ENCODE measurements around the gene PARD3.

Gene PARD3

GRCh38 chr10:34403512-34403911, 411.6 kb downstream of the PARD3 start:
- no peak for DNase-seq (ENCODE audit: extremely low spot score)
- ChIA-PET POLR2A (no interaction called here), CTCF (interaction anchor here (0.9 kb wide), 1 partner anchor 9 kb away, joined by 3 read pairs; no protein-coding TSS in a partner anchor)
- no peak for TF ChIP-seq CTCF (IDR thresholded peaks at IDR 0.05; ENCODE audit: control extremely low read depth, extremely low read depth, low read depth, missing control alignments)

- no peak for TF ChIP-seq CTCF (IDR thresholded peaks at IDR 0.05; ENCODE audit: control extremely low read depth, extremely low read depth, low read depth, missing control alignments)
- ChIA-PET POLR2A (no interaction called here), CTCF (interaction anchor here (0.8 to 1.5 kb wide), 2 partner anchors 16 to 29 kb away, joined by 3 read pairs; no protein-coding TSS in a partner anchor)
- DNase-seq (ENCODE audit: extremely low spot score) = no peak
These were observed 415.0 kb downstream of the PARD3 start for GRCh38 chr10:34400075-34400474.

- TF ChIP-seq CTCF (IDR thresholded peaks at IDR 0.05; ENCODE audit: control extremely low read depth, extremely low read depth, low read depth, missing control alignments) = no peak
- ChIA-PET CTCF (no interaction called here), POLR2A (no interaction called here)
These were observed 416.1 kb downstream of the PARD3 start for GRCh38 chr10:34399013-34399412.

DNA sequence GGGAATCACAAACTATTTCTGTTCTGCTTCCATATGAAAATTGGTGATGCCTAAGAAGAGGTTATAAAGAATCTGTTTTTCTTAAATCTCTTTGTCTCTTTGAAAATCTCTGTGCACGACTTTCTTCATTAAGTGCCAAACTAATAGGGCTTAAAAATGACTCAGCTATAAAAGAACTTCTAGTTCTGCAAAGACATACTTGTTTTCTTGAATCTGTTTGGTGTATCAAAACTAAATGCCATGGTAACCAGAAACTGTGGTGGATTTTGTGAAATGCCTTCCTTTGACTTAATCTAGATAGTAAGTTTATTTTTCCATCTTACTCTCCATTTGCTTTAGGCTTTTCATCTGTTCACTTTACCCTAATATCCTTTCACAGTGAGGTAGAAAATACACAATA, 417.8 kb downstream of the PARD3 start:
- no peak for DNase-seq (ENCODE audit: extremely low spot score)
- no peak for TF ChIP-seq CTCF (IDR thresholded peaks at IDR 0.05; ENCODE audit: control extremely low read depth, extremely low read depth, low read depth, missing control alignments)
- ChIA-PET POLR2A (no interaction called here), CTCF (no interaction called here)

More at GRCh38 chr10:34399013-34399412, 416.1 kb downstream of the PARD3 start:
- no peak for DNase-seq (ENCODE audit: extremely low spot score)

DNA sequence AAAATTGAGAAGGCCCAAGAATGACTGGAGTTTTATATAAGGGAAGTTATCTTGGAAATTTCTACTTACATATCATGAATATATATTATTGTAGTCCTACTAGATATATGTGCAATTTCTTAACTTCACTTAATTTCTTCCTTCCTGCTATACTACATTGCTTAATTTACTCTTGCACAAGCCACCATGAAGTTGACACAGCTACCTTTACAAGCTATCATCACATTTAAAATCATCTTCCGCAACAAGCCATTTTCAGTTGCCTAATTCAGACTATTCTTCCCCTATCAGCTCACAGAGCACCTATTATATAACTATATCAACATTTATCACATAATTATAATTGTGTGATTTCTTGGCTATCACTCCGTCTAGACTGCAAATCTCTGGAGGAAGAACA, 418.4 kb downstream of the PARD3 start:
- no peak for TF ChIP-seq CTCF (IDR thresholded peaks at IDR 0.05; ENCODE audit: control extremely low read depth, extremely low read depth, low read depth, missing control alignments)
- CTCF ChIA-PET = no interaction called here
- no peak for DNase-seq (ENCODE audit: extremely low spot score)
- POLR2A ChIA-PET = no interaction called here

DNA sequence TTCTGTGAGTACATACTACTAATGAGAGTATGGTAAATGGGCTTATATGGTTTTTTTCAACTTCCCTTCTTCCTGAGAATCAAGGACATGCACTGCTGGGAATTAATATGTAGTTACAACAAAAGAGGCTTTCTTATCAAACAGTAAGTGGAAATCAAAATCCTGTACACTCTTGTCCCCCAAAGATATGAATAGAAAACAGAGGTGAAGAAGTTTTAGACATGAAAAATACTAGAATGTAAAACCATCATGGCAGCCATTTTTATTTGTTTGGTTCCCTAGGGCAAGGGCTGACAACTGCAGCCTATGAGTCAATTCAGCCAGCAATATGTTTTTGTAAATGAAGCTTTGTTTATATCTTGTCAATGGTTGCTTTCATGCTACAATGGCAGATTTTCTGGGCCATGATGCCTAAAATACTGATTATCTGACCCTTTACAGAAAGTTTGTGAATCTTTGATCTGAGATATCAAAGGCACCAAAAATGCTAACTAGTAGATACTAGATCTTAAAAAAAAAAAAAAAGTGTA, 422.4 kb downstream of the PARD3 start:
- no peak for TF ChIP-seq CTCF (IDR thresholded peaks at IDR 0.05; ENCODE audit: control extremely low read depth, extremely low read depth, low read depth, missing control alignments)
- ChIA-PET POLR2A (interaction anchor here (0.7 kb wide), 1 partner anchor 217 kb away, joined by 4 read pairs; no protein-coding TSS in a partner anchor), CTCF (no interaction called here)
- no peak for DNase-seq (ENCODE audit: extremely low spot score)

Data from GM10248 (cell line).